Measurements from ENCODE around the gene TMEM50B.
"Not testable (repeated sequence)": the region's sequence is repeated elsewhere in the genome, so short reads cannot be mapped to it uniquely, and the experiment has no call there.

TMEM50B gene

DNA sequence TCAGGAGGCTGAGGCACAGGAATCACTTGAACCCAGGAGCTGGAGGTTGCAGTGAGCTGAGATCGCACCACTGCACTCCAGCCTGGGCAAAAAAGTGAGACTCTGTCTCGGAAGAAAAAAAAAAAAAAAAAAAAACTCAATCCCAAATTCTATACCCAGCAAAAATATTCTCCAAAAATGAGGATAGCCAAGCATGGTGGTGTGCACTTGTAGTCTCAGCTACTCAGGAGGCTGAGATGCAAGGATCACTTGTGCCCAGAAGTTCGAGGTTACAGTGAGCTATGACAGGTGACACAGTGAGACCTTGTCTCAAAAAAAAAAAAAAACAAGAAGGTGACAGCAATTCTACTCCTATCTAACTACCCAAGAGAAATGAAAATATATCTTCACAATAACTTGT lies 6.4 kb downstream of the TMEM50B start:
- H3K9me3 ChIP-seq (ENCODE audit: low read length) = 0 out of 2 replicates have a peak, but pooled peaks cover 3% of the 10 kb centered on the region
- H3K79me2 ChIP-seq (ENCODE audit: insufficient read depth, low read length) = peaks cover 58% of the 10 kb centered on the region
- no peaks in the 10 kb centered on the region for H3F3A ChIP-seq (ENCODE audit: insufficient read depth, low read length)
- H3K4me2 ChIP-seq (ENCODE audit: low read length) = no peak overlapping the region
- no peak overlapping the region for H2AFZ ChIP-seq (ENCODE audit: low read length)
- no peaks in the 10 kb centered on the region for H3K27me3 ChIP-seq (ENCODE audit: insufficient read depth, low read length)
- H3K4me3 ChIP-seq (ENCODE audit: low read depth, low read length, poor library complexity, severe bottlenecking) = no peak overlapping the region
- no peaks in the 10 kb centered on the region for H3K9me2 ChIP-seq (ENCODE audit: low read depth, low read length)
- H3K36me3 ChIP-seq (ENCODE audit: insufficient read depth, low read length) = peaks cover 11% of the 10 kb centered on the region
- TF ChIP-seq, protein P1, sequence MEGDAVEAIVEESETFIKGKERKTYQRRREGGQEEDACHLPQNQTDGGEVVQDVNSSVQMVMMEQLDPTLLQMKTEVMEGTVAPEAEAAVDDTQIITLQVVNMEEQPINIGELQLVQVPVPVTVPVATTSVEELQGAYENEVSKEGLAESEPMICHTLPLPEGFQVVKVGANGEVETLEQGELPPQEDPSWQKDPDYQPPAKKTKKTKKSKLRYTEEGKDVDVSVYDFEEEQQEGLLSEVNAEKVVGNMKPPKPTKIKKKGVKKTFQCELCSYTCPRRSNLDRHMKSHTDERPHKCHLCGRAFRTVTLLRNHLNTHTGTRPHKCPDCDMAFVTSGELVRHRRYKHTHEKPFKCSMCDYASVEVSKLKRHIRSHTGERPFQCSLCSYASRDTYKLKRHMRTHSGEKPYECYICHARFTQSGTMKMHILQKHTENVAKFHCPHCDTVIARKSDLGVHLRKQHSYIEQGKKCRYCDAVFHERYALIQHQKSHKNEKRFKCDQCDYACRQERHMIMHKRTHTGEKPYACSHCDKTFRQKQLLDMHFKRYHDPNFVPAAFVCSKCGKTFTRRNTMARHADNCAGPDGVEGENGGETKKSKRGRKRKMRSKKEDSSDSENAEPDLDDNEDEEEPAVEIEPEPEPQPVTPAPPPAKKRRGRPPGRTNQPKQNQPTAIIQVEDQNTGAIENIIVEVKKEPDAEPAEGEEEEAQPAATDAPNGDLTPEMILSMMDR (IDR thresholded peaks at IDR 0.05; ENCODE audit: low read length) = no peak
- TF ChIP-seq EZH2 (IDR thresholded peaks at IDR 0.05; ENCODE audit: borderline replicate concordance, low read length) = no peak
- no peaks in the 10 kb centered on the region for H4K20me1 ChIP-seq (ENCODE audit: insufficient read depth, low read length)
- no peak overlapping the region for H3K27ac ChIP-seq (ENCODE audit: low read depth, low read length, poor library complexity, severe bottlenecking)
- no peak overlapping the region for H3K9ac ChIP-seq (ENCODE audit: low read length)
- H3K4me1 ChIP-seq (ENCODE audit: insufficient read depth, low read length, severe bottlenecking) = peaks cover 3% of the 10 kb centered on the region

DNA sequence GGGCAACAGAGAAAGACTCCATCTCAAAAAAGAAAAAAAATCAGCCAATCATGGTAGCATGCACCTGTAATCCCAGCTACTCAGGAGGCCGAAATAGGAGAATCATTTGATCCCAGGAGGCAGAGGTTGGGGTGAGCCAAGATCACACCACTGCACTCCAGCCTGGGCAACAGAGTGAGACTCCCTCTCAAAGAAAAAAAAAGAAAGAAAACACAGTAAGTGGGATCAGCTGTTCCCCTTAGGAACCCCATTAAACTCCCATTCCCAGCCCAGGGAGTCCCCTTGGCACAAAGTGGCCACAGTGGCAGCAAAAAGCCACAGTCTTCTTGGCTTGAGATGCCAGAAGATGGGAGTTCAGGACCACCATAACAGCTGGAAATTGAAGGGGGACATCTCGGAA lies 9.1 kb downstream of the TMEM50B start:
- H3K4me3 ChIP-seq (ENCODE audit: low read depth, low read length, poor library complexity, severe bottlenecking) = no peak overlapping the region
- H3K9me3 ChIP-seq (ENCODE audit: low read length) = 0 out of 2 replicates have a peak, but pooled peaks cover 3% of the 10 kb centered on the region

DNA sequence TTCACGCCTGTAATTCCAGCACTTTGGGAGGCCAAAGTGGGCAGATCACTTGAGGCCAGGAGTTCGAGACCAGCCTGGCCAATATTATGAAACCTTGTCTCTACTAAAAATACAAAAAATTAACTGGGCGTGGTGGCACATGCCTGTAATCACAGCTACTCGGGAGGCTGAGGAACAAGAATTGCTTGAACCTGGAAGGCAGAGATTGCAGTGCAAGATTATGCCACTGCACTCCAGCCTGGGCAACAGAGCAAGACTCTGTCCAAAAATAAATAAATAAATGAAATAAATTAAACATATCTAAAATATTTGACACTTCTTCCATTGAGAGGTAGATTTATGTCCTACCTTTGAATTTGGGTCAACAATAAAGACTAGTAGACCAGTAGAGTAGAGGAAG lies 10.6 kb downstream of the TMEM50B start:
- not testable (repeated sequence) for H3K4me3 ChIP-seq (ENCODE audit: low read depth, low read length, poor library complexity, severe bottlenecking); H3K9me2 ChIP-seq (ENCODE audit: low read depth, low read length); H3K27me3 ChIP-seq (ENCODE audit: insufficient read depth, low read length); H2AFZ ChIP-seq (ENCODE audit: low read length); H3K4me2 ChIP-seq (ENCODE audit: low read length); H3K27ac ChIP-seq (ENCODE audit: low read depth, low read length, poor library complexity, severe bottlenecking); H3K9ac ChIP-seq (ENCODE audit: low read length); H3K4me1 ChIP-seq (ENCODE audit: insufficient read depth, low read length, severe bottlenecking); H3K9me3 ChIP-seq (ENCODE audit: low read length); H4K20me1 ChIP-seq (ENCODE audit: insufficient read depth, low read length); H3F3A ChIP-seq (ENCODE audit: insufficient read depth, low read length)
- H3K79me2 ChIP-seq (ENCODE audit: insufficient read depth, low read length) = peaks cover 45% of the 10 kb centered on the region
- H3K36me3 ChIP-seq (ENCODE audit: insufficient read depth, low read length) = peaks cover 13% of the 10 kb centered on the region

More for the DNA sequence above, 9.1 kb downstream of the TMEM50B start:
- Histone ChIP-seq H4K20me1 (ENCODE audit: insufficient read depth, low read length) (no peaks in the 10 kb centered on the region), H3K79me2 (ENCODE audit: insufficient read depth, low read length) (peaks cover 48% of the 10 kb centered on the region), H2AFZ (ENCODE audit: low read length) (no peak overlapping the region), H3K9ac (ENCODE audit: low read length) (no peak overlapping the region), H3F3A (ENCODE audit: insufficient read depth, low read length) (no peaks in the 10 kb centered on the region), H3K36me3 (ENCODE audit: insufficient read depth, low read length) (peaks cover 11% of the 10 kb centered on the region), H3K4me1 (ENCODE audit: insufficient read depth, low read length, severe bottlenecking) (no peaks in the 10 kb centered on the region), H3K27me3 (ENCODE audit: insufficient read depth, low read length) (no peaks in the 10 kb centered on the region), H3K27ac (ENCODE audit: low read depth, low read length, poor library complexity, severe bottlenecking) (no peak overlapping the region), H3K9me2 (ENCODE audit: low read depth, low read length) (no peaks in the 10 kb centered on the region), H3K4me2 (ENCODE audit: low read length) (no peak overlapping the region)
- no peak for TF ChIP-seq EZH2 (IDR thresholded peaks at IDR 0.05; ENCODE audit: borderline replicate concordance, low read length)
- TF ChIP-seq, protein P1 (IDR thresholded peaks at IDR 0.05; ENCODE audit: low read length) = no peak

DNA sequence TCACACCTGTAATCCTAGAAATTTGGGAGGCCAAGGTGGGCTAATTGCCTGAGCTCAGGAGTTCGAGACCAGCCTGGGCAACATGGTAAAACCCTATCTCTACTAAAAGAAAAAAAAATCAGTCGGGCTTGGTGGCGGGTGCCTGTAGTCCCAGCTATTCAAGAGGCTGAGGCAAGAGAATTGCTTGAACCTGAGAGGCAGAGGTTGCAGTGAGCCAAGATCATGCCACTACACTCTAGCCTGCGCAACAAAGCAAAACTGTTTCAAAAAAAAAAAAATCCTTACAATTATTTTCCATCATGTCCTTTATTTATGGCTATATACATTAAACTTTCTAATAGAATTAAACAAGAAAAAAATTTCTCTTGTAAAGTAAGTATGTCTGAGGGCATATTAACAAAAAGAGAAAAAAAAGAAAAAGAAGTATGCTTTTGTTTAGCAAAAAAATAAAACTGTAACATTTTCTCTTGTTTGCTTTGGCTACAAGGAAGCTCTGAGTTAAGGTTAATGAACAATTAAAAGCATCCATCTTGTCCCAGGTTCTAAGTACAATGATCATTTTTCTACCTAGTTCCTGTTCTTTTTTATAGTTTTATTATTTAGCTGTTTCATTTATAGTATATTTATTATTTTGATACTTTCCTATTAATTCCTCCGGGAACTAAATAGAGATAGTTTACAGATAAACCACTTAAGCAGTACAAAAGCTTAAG lies 18.1 kb downstream of the TMEM50B start:
- no peaks in the 10 kb centered on the region for H3F3A ChIP-seq (ENCODE audit: insufficient read depth, low read length)
- no peak overlapping the region for H3K4me3 ChIP-seq (ENCODE audit: low read depth, low read length, poor library complexity, severe bottlenecking)
- H3K79me2 ChIP-seq (ENCODE audit: insufficient read depth, low read length) = no peaks in the 10 kb centered on the region
- H3K36me3 ChIP-seq (ENCODE audit: insufficient read depth, low read length) = peaks cover 46% of the 10 kb centered on the region; the same call in 1 of the 2 replicates
- H3K27me3 ChIP-seq (ENCODE audit: insufficient read depth, low read length) = no peaks in the 10 kb centered on the region
- H3K9ac ChIP-seq (ENCODE audit: low read length) = no peak overlapping the region
- no peak for TF ChIP-seq EZH2 (IDR thresholded peaks at IDR 0.05; ENCODE audit: borderline replicate concordance, low read length)
- TF ChIP-seq, protein P1 (IDR thresholded peaks at IDR 0.05; ENCODE audit: low read length) = no peak
- H3K4me2 ChIP-seq (ENCODE audit: low read length) = no peak overlapping the region
- no peaks in the 10 kb centered on the region for H4K20me1 ChIP-seq (ENCODE audit: insufficient read depth, low read length)
- H3K27ac ChIP-seq (ENCODE audit: low read depth, low read length, poor library complexity, severe bottlenecking) = no peak overlapping the region
- H3K4me1 ChIP-seq (ENCODE audit: insufficient read depth, low read length, severe bottlenecking) = no peaks in the 10 kb centered on the region
- H2AFZ ChIP-seq (ENCODE audit: low read length) = no peak overlapping the region
- H3K9me2 ChIP-seq (ENCODE audit: low read depth, low read length) = no peaks in the 10 kb centered on the region
- no peaks in the 10 kb centered on the region for H3K9me3 ChIP-seq (ENCODE audit: low read length)

Data from OCI-LY1 (cell line).